GM19372 (cell line): ENCODE measurements around the gene MAVS.

Experiments used
- ATAC-seq: cut with Tn5 transposase; IDR thresholded peaks from one replicate; pipeline ENCODE4 v1.9.1; 2021; ENCODE audit warnings: mild to moderate bottlenecking, low read depth, moderate library complexity; ENCODE audit not compliant: unreplicated experiment

Gene MAVS

DNA sequence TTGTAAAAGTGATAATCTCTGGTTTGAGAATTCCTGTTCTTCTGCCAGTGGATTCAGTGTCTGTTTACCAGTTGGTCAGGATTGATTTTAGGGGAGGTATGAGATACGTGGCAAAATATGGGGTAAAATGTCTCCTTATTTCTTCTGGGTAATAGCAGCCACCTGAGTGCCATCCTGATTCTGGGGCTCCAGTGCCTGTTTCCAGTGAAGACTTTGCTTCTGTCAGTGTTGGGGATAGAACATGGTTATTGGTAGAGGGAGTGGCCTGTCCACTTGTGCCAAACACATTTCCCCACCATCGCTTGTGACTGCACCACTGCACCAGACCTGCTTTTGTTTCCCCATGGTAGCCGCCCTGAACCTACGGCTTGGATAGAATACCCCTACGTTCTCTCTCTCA, 58.2 kb downstream of the MAVS start:
- no peak for ATAC-seq

DNA sequence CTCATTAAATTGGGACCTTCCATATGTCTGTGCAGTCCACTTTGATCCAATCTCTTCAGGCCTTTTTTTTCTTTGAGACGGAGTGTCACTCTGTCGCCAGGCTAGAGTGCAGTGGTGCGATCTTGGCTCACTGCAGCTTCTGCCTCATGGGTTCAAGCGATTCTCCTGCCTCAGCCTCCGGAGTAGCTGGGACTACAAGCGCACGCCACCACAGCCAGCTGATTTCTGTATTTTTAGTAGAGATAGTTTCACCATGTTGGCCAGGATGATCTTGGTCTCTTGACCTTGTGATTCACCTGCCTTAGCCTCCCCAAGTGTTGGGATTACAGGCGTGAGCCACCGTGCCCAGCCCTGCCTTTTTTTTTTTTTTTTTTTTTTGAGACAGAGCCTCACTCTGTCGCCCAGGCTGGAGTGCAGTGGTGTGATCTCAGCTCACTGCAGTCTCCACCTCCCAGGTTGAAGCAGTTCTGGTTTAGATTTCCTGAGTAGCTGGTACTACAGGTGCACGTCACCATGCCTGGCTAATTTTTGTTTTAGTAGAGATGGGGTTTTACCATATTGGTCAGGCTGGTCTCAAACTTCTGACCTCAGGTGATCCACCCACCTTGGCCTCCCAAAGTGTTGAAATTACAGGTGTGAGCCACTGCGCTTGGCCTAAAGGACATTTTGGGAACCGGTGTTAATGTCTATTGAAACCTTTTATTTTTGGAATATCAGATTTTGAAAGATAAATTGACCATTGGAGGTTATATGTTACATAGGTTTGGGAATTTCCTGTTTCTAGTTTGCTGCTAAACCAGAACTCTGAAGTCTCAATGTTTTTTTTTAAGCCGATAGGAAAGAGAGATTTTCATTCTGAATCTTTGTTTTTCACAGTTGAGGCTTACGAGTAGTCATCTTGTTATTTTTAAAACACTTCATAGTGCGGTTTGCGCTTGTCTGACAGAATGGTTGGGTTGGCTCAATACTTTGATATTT, 60.4 kb downstream of the MAVS start:
- peak; percentile 87 for ATAC-seq

DNA sequence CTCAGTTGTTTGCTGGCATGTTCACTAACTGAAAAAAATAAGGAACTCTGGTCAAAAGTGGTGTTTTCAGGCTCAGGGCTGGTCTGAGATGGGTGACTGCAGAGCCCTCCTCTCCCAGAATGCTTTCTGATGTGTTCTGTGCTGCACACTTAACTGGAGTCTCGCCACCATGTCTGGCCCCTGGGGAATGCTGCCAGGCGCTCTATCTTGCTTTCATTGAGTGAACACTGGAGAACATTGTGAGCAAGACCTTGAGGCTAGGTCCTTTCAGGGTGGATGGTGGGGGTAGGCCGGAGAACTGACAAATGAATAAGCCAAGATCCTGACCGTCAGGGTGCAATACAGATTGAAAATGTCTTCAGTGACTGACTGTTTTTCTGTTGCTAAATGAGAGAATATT, 62.0 kb downstream of the MAVS start:
- ATAC-seq: no peak

DNA sequence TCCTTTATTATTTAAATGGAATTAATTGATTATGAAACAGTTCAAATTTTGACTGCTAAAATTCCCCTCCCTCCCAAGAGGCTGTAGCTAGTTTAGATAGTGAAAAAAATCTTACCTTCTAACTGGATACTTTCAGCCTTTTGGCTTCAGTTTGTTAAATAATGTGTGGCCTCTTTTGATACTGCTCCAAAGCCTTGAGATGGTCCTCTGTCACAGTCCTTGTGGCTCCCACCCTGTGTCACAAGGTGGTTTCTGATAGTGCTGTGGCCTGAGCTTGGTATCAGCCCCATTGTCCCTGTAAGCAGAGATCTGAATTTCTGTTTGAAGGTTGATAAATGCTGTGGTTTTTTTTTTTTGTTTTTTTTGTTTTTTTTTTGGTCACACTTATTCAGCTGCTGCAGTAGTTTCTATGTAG, 63.3 kb downstream of the MAVS start:
- no peak for ATAC-seq

DNA sequence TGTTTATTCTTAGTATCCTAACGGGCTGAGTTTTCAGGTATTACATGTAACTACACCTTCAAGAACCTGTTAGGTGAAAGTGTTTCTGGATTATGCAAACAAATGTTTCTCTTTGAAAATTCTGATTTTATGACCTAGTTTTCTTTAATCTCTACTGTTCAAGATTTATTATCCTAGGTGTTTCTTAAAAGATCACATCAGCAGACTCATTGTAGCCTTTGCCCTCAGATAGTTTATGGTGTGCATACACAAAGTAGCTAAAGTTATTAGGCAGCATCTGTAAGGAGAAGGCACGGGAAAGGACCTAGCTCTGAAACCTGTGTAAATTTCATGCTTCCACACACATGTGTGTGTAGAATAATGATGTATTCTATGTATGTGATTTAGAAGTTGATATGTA, 64.2 kb downstream of the MAVS start:
- ATAC-seq: no peak

DNA sequence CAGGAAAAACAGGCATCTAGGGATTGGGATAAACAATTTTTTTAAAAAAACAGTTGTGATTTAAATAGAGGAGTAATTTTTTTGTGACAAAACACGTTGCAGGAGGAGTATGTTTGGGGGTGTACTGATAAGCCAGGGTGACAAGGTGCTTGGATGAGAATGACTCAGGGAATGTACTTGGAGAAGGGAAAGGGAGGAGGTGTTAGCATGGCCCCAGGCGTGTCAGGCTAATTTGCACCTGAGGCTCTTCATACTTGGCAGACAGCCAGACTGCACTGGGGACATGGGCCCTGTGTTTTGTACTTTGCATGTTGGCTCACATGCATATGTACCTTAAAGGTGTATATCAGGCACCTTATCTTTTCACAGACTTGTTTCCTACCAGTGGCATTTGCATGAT, 65.3 kb downstream of the MAVS start:
- no peak for ATAC-seq

DNA sequence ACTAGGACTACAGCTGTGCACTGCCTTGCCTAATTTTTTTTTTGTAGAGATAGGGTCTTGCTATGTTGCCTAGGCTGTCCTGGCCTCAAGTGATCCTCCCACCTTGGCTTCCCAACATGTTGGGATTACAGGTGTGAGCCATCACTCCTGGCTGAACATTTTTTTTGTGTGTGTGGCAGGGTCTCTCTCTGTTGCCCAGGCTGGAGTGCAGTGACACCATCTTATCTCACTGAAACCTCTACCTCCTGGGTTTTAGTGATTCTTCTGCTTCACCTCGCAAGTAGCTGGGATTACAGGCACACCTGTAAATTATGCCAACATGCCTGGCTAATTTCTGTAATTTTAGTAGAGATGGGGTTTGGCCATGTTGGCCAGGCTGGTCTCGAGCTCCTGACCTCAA, 67.8 kb downstream of the MAVS start:
- no peak for ATAC-seq

DNA sequence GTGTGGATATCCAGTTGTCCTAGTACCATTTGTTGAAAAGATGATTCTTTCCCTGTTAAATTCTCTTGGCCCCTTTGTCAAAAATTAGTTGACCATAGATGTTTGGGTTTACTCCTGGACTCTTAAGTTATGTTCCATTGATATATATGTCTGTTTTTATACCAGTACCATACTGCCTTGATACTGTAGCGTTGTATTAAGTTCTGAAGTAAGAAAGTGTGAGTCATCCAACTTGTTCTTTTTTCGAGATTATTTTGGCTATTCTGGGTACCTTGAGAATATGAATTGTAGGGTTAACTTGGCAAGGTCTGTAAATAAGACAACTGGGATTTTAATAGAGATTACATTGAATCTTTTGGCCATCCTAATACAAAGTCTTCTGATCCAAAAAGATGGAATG, 69.1 kb downstream of the MAVS start:
- no peak for ATAC-seq

DNA sequence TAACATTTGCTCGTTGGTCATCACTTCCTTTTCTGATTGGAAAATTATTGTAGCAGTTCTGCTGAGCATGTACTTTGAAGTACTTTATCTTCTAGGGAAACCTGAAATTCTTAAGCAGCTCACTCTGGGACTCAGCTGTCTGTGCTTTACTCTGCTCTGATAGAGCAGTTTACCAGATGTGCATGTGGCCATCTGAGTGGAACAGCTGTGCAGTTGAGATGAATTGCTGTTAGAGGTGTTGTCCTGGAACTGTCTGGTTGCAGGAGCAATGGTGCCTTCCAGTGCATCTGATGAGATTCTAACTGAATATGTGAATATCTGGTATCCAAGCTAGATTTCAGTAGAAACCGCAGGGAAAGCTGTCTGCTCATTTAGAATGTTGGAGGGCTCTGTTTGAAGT, 69.7 kb downstream of the MAVS start:
- no peak for ATAC-seq

DNA sequence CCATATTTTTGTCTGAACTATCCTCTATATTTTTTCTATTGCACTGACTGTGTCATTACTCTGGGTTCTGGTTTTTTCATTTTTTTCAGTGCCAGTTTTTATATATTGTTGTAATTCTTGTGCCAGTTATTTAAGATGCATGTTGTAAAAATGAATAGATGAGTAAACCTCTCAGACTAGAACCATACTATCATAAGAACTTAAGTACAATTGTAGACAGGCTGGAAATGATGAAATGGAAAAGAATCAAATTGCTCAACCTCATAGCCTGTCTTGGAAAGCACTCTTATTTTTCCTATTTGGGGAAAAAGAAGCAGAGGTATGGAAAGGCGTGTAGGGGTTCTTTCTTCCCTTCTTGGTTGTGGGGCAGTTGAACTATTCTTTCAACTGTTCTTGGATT, 72.7 kb downstream of the MAVS start:
- ATAC-seq: no peak

DNA sequence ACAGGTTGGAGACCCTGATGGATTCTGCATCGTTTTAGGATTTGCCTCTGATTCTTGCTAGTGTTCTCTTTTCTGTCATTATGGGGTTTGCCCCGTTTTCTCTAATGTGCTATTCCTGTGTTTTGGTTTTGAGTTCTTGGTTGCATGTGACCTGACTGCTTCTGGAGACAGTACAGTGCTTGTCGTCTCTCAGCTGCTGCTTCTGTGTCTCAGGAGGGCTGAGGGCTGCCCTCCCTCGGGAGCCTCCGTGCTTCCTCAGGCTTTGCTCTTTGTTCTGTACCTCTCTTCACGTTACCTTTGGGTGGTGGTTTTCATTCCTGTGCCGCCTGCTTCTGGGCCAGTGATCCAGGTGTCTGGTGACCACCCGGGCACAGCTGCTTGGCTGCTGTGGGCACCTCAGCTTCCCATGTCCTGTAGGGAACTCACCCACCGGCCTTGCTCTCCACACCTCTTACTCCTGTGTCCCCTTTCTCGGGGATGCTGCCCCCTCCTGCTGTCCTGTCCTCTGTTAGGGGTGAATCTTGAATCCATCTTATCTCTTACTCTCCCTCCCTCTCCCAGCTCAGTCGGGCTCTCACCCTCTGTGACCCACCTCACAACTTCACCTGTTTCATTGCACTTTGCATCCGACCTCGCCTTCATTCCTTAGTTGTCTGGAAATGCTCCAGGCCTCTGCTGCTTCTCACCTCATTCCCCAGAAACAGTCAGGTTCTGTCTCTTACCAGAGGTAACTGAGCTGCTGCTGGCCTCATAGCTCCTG, 75.8 kb downstream of the MAVS start:
- no peak for ATAC-seq

DNA sequence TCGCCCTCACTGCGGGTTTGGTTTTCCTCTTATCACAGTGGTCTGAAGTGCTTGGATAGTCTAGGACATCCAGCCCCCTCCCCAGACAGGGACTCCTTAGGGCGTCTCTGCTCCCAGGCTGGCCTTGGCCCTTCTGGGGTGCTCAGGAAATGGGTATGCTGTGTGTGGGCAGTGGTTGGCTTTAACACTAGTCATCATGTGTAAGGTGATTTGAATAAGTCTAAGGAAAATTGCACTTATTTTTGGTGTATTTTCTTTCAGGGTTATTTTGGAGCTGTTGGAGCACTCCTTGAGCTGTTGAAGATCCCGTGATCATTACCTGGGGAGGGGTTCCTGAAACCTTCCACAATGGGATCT, 76.3 kb downstream of the MAVS start:
- no peak for ATAC-seq

DNA sequence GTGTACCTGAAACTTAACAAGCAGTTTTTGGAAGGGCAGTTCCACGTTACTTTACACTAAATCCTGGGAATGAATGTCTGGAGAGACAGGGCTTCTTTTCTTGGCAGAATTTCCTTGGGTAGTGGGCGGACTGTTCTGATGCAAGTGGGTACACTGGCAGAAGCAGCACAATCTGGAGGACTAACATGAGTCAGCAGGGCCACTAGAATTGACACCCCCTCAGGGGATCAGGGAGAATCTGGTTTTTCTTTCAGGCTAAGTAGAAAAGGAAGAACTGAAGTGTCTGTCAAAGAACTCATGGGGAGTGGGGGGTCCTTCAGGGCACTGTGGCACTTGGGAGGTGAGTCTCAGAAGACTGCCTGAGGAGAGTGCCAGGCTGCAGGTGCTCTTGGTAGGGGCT, 77.2 kb downstream of the MAVS start:
- ATAC-seq: no peak

DNA sequence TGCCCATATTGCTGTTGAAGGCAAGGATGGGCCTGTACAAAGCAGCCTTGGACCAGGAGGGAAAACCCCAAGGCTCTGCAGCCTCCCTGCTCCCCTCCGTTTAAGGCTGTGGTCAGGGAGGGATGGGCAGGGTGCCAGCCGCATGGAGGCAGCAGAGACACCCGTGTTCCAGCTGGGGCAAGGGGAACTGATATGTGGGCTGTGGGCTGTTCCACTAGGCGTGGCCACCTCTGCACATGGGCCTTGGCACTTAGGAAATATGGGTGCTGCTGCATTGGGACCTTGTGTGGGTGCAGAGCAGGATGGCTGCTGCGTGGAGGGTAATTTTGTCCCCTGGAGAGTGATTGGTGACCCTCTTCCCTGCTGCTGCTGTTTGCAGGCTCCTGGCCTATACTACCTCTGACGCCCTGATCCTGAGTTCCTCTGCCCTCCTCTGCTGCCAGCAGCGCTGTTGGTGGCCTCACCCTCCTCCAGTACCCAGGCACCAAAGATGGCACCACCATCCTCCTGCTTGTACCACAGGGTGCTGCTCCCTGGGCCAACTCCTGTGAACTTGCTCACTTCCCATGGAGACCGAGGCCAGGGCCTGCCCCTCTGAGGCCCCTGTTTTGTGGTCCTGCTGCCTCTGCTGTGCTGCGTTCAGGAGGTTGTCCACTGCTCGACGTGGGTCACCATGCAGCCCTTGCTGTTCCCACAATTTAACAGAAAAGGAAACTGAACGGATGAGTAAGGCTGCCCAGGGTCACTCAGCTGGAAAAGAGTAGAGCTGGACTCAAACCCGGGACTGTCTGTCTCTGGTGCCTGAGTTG, 77.9 kb downstream of the MAVS start:
- no peak for ATAC-seq

DNA sequence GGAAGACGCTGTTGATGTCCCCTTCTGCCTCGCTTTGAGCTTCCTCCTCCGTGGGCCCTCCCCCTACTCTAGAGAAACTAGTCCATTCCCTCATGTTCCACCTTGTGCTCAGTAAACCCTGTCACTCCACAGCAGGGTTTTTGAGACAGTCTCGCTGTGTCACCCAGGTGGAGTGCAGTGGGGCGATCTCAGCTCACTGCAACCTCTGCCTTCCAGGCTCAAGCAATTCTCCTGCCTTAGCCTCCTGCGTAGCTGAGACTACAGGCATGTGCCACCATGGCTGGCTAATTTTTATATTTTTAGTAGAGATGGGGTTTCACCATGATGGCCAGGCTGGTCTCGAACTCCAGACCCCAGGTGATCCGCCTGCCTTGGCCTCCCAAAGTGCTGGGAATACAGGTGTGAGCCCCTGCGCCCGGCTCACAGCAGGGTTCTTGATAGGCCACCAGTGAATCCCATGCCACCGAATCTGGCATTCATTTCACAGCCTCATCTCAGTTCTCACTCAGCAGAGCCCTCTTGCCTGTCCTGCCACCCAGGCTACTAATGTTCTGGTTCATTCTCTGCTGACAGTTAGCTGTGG, 78.6 kb downstream of the MAVS start:
- ATAC-seq: no peak
